Panc1 (cell line): ENCODE results near the gene ARPIN.

Experiments
- POLR2AphosphoS5 ChIP-seq: IDR thresholded peaks from 2 replicates; pipeline ENCODE4 v1.6.1; 2012; ENCODE audit warnings: mild to moderate bottlenecking, low read depth, low read length, moderate library complexity
- TF ChIP-seq, protein P1 (sequence below): fragments of 450-650 bp; IDR thresholded peaks from 2 replicates; pipeline ENCODE4 v1.5.1; 2017; ENCODE audit warnings: mild to moderate bottlenecking

GRCh38 chr15:89909611-89910010, 3.1 kb downstream of the ARPIN start:
- TF ChIP-seq, protein P1, sequence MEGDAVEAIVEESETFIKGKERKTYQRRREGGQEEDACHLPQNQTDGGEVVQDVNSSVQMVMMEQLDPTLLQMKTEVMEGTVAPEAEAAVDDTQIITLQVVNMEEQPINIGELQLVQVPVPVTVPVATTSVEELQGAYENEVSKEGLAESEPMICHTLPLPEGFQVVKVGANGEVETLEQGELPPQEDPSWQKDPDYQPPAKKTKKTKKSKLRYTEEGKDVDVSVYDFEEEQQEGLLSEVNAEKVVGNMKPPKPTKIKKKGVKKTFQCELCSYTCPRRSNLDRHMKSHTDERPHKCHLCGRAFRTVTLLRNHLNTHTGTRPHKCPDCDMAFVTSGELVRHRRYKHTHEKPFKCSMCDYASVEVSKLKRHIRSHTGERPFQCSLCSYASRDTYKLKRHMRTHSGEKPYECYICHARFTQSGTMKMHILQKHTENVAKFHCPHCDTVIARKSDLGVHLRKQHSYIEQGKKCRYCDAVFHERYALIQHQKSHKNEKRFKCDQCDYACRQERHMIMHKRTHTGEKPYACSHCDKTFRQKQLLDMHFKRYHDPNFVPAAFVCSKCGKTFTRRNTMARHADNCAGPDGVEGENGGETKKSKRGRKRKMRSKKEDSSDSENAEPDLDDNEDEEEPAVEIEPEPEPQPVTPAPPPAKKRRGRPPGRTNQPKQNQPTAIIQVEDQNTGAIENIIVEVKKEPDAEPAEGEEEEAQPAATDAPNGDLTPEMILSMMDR = no peak
- no peak for TF ChIP-seq POLR2AphosphoS5
